ES-I3 (cell line): ENCODE results near the gene EPB41L5.
"Not testable (repeated sequence)": the region's sequence is repeated elsewhere in the genome, so short reads cannot be mapped to it uniquely, and the experiment has no call there.

Source experiments
- H3K36me3 ChIP-seq: 2 replicates; pipeline ENCODE4 v1.6.1; 2013; ENCODE audit warnings: mild to moderate bottlenecking, low read length, control low read depth, moderate library complexity; ENCODE audit not compliant: insufficient read depth
- H3K4me1 ChIP-seq: 2 replicates; pipeline ENCODE4 v1.6.1; 2013; ENCODE audit warnings: mild to moderate bottlenecking, control low read depth, low read length; ENCODE audit not compliant: insufficient read depth
- H3K9ac ChIP-seq: 2 replicates; pipeline ENCODE4 v1.6.1; 2013; ENCODE audit warnings: low read depth, mild to moderate bottlenecking, low read length, moderate library complexity
- H3K9me3 ChIP-seq: 2 replicates; pipeline ENCODE4 v1.6.1; 2013; ENCODE audit warnings: mild to moderate bottlenecking, low read length, moderate library complexity; ENCODE audit not compliant: control insufficient read depth, insufficient read depth

Gene EPB41L5

GRCh38 chr2:120103723-120104467 lies 91.0 kb downstream of the EPB41L5 start:
- Histone ChIP-seq H3K4me1 (no peaks in the 10 kb centered on the region), H3K9ac (no peak overlapping the region), H3K36me3 (no peaks in the 10 kb centered on the region; the same call in 1 of the 2 replicates), H3K9me3 (no peaks in the 10 kb centered on the region)

- Histone ChIP-seq H3K36me3 (no peaks in the 10 kb centered on the region; the same call in 1 of the 2 replicates), H3K9ac (no peak overlapping the region), H3K4me1 (no peaks in the 10 kb centered on the region), H3K9me3 (no peaks in the 10 kb centered on the region)
Observed at GRCh38 chr2:120104772-120105171, 91.9 kb downstream of the EPB41L5 start.

DNA sequence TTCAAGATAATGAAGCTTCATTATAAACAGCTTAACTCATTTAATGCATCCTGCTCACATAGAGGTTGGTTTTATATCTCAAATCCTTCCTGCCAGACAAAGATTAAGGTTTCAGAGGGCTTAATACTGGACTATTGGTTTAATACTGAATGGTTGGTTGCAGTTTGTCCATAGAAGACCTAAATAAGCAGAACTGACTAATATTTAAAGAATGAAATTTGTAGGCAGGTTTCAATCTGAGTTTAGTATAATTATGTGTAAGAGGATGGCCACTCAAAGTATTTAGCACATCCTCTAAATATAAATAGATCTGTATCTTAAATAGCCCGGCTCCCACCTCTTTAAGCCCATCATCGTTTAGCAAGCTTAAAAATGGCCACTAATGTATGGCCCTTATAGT lies 92.5 kb downstream of the EPB41L5 start:
- Histone ChIP-seq H3K36me3 (no peaks in the 10 kb centered on the region; the same call in 1 of the 2 replicates), H3K4me1 (no peaks in the 10 kb centered on the region), H3K9ac (no peak overlapping the region), H3K9me3 (no peaks in the 10 kb centered on the region)

GRCh38 chr2:120108049-120108448 lies 95.2 kb downstream of the EPB41L5 start:
- Histone ChIP-seq H3K36me3 (no peaks in the 10 kb centered on the region), H3K9ac (no peak overlapping the region), H3K9me3 (no peaks in the 10 kb centered on the region), H3K4me1 (no peaks in the 10 kb centered on the region)

DNA sequence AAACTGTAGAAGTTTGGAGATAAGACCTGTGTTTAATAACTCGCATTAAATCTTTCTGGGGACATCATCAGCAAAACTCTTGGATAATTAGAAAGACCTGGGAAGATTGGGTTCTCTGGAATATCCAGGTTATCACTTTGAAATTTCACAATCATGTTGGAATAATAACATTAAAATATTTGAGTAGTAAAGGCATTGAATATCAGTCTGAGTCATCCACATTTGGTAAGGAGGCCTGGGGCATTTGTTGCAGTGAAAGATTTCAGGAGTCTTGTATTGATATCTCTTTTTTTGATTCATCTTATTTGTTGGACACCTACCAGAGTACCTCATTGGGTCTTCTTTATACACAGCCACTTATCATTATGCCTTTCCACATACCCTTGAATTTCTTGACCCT lies 95.9 kb downstream of the EPB41L5 start:
- Histone ChIP-seq H3K36me3 (no peaks in the 10 kb centered on the region), H3K9ac (no peak overlapping the region), H3K4me1 (no peaks in the 10 kb centered on the region), H3K9me3 (no peaks in the 10 kb centered on the region)

GRCh38 chr2:120109186-120110061 lies 96.5 kb downstream of the EPB41L5 start:
- Histone ChIP-seq H3K36me3 (no peaks in the 10 kb centered on the region), H3K9me3 (no peaks in the 10 kb centered on the region), H3K4me1 (no peaks in the 10 kb centered on the region), H3K9ac (no peak overlapping the region)

DNA sequence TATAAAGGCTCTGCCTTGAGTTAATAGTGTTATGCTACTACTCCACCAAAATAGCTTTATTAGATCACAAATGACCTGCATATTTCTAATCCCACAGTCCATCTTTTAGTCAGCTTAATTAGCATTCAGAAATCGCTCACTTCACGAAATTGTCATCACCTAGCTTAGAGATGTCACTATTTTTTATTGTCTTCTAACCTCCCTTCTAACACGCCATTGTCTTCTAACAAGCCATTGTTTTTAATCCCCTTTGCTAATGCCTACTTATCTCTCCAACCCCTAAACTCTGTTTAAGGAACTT lies 97.1 kb downstream of the EPB41L5 start:
- H3K4me1 ChIP-seq, result no peaks in the 10 kb centered on the region
- no peak overlapping the region for H3K9ac ChIP-seq
- no peaks in the 10 kb centered on the region for H3K9me3 ChIP-seq
- no peaks in the 10 kb centered on the region for H3K36me3 ChIP-seq

DNA sequence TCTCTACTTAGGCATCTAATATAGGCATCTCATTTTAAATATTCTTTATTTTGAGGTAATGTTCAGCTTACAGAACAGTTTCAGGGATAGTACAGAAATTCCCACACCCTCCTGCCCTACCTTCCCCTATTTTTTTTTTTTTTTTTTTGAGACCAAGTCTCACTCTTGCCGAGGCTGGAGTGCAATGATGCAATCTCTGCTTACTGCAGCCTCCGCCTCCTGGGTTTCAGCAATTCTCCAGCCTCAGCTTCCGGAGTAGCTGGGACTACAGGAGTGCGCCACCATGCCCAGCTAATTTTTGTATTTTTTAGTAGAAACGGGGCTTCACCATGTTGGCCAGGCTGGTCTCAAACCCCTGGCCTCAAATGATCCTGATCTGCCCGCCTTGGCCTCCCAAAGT lies 97.6 kb downstream of the EPB41L5 start:
- H3K4me1 ChIP-seq, result no peaks in the 10 kb centered on the region
- H3K9ac ChIP-seq, result no peak overlapping the region
- no peaks in the 10 kb centered on the region for H3K36me3 ChIP-seq
- no peaks in the 10 kb centered on the region for H3K9me3 ChIP-seq

DNA sequence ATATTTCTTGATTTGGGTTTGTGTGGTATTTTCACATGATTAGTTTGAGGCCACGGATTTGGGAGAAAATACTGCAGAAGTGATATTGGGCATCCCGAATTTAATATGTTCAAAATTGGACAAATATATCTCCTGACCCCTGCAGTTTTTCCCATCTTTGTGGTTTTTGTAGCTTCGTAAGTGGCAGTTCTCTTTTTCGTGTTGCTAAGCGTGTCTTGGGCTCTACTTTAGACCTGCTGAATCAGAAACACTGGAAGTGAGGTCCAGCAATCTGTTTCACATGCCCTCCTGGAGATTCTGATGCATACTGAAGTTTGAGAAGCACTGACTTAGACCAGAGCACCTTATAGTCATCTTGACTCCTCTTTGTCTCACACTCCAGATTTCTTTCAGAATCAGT lies 98.3 kb downstream of the EPB41L5 start:
- Histone ChIP-seq H3K9me3 (no peaks in the 10 kb centered on the region), H3K4me1 (no peaks in the 10 kb centered on the region), H3K9ac (no peak overlapping the region), H3K36me3 (no peaks in the 10 kb centered on the region)

DNA sequence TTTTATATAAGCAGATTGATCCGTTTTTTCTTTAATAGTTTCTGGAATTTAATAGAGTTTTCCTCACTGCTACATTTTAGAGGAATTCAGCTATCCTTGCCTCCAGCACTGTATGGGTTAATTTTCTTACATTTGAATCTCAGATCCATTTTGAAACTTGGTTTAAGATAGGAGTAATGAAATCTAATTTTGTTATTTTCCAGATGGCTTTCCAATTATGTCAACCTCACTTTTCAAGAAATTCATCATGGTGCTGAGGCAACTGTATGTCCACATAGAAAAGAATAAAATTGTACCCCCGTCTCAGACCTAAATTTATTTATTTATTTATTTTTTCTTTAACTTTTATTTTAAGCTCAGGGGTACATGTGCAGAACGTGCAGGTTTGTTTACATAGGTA lies 105.1 kb downstream of the EPB41L5 start:
- H3K9ac ChIP-seq, result no peak overlapping the region
- H3K4me1 ChIP-seq, result no peaks in the 10 kb centered on the region
- no peaks in the 10 kb centered on the region for H3K36me3 ChIP-seq
- no peaks in the 10 kb centered on the region for H3K9me3 ChIP-seq

DNA sequence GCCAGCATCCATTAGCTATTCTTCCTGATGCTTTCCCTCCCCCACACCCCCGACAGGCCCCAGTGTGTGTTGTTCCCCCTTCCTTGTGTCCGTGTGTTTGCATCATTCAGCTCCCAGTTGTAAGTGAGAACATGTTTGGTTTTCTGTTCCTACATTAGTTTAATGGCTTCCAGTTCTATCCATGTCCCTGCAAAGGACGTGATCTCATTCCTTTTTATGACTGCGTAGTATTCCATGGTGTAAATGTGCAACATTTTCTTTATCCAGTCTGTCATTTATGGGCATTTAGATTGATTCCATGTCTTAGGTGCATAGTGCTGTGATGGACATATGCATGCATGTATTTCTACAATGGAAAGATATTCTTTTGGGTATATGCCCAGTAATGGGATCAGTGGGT lies 105.6 kb downstream of the EPB41L5 start:
- no peaks in the 10 kb centered on the region for H3K36me3 ChIP-seq
- H3K9me3 ChIP-seq, result no peaks in the 10 kb centered on the region
- H3K4me1 ChIP-seq, result no peaks in the 10 kb centered on the region
- no peak overlapping the region for H3K9ac ChIP-seq

DNA sequence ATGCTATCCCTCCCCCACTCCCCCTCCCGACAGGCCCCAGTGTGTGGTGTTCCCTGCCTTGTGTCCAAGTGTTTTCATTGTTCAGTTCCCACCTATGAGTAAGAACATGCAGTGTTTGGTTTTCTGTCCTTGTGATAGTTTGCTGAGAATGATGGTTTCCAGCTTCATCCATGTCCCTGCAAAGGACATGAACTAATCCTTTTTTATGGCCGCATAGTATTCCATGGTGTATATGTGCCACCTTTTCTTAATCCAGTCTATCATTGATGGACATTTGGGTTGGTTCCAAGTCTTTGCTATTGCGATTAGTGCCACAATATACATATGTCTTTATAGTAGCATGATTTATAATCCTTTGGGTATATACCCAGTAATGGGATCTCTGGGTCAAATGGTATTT lies 108.5 kb downstream of the EPB41L5 start:
- not testable (repeated sequence) for H3K4me1 ChIP-seq, H3K9me3 ChIP-seq, H3K9ac ChIP-seq, H3K36me3 ChIP-seq

GRCh38 chr2:120123090-120123489 lies 110.2 kb downstream of the EPB41L5 start:
- Histone ChIP-seq H3K36me3 (no peaks in the 10 kb centered on the region), H3K4me1 (no peaks in the 10 kb centered on the region), H3K9me3 (no peaks in the 10 kb centered on the region), H3K9ac (no peak overlapping the region)

GRCh38 chr2:120125195-120125594 lies 112.3 kb downstream of the EPB41L5 start:
- Histone ChIP-seq H3K9ac (no peak overlapping the region), H3K4me1 (no peaks in the 10 kb centered on the region), H3K9me3 (no peaks in the 10 kb centered on the region), H3K36me3 (no peaks in the 10 kb centered on the region)

GRCh38 chr2:120128216-120128615 lies 115.3 kb downstream of the EPB41L5 start:
- Histone ChIP-seq H3K9me3 (no peaks in the 10 kb centered on the region), H3K9ac (no peak overlapping the region), H3K36me3 (no peaks in the 10 kb centered on the region), H3K4me1 (peaks cover 5% of the 10 kb centered on the region; the same call in 1 of the 2 replicates)
